MM.1S (cell line): ENCODE data around the gene CTTN.

Experiments
- DNase-seq: peaks from one replicate; pipeline ENCODE4 v3.0.0-alpha.2; 2015
- H2AFZ ChIP-seq: fragments of 300-600 bp; sonication (generic); 2 replicates; pipeline ENCODE4 v1.6.0; 2016; ENCODE audit warnings: antibody characterized with exemption, low read length
- H3F3A ChIP-seq: fragments of 300-600 bp; sonication (generic); 2 replicates; pipeline ENCODE4 v1.6.1; 2016; ENCODE audit warnings: mild to moderate bottlenecking, antibody characterized with exemption, low read length, moderate library complexity, mixed read lengths; ENCODE audit not compliant: insufficient read depth
- H3K27ac ChIP-seq: fragments of 300-600 bp; sonication (generic); 2 replicates; pipeline ENCODE4 v1.5.1; 2016; ENCODE audit warnings: mild to moderate bottlenecking, low read length
- H3K27me3 ChIP-seq: fragments of 300-600 bp; sonication (generic); replicated peaks from 2 replicates; pipeline ENCODE4 v1.6.0; 2016; ENCODE audit warnings: low read length; ENCODE audit not compliant: insufficient read depth
- H3K36me3 ChIP-seq: fragments of 300-600 bp; sonication (generic); replicated peaks from 2 replicates; pipeline ENCODE4 v1.6.1; 2016; ENCODE audit warnings: mild to moderate bottlenecking, low read length, mixed read lengths; ENCODE audit not compliant: insufficient read depth
- H3K4me1 ChIP-seq: fragments of 300-600 bp; sonication (generic); 2 replicates; pipeline ENCODE4 v1.6.1; 2016; ENCODE audit warnings: low read length, mixed read lengths
- H3K4me2 ChIP-seq: fragments of 300-600 bp; sonication (generic); 2 replicates; pipeline ENCODE4 v1.6.0; 2016; ENCODE audit warnings: low read depth, low read length
- H3K4me3 ChIP-seq: fragments of 300-600 bp; sonication (generic); 2 replicates; pipeline ENCODE4 v1.5.1; 2016; ENCODE audit warnings: low read length, mixed read lengths
- H3K79me2 ChIP-seq: fragments of 300-600 bp; sonication (generic); 2 replicates; pipeline ENCODE4 v1.6.1; 2016; ENCODE audit warnings: mixed run types, low read length, mixed read lengths
- H3K9ac ChIP-seq: fragments of 300-600 bp; sonication (generic); 2 replicates; pipeline ENCODE4 v1.6.1; 2016; ENCODE audit warnings: low read length, mixed read lengths
- H3K9me2 ChIP-seq: fragments of 300-600 bp; sonication (generic); replicated peaks from 2 replicates; pipeline ENCODE4 v1.6.1; 2016; ENCODE audit warnings: mild to moderate bottlenecking, low read length, mixed read lengths; ENCODE audit not compliant: insufficient read depth
- H3K9me3 ChIP-seq: fragments of 300-600 bp; sonication (generic); replicated peaks from 2 replicates; pipeline ENCODE4 v1.6.1; 2016; ENCODE audit warnings: mild to moderate bottlenecking, low read length, mixed read lengths; ENCODE audit not compliant: insufficient read depth
- H4K20me1 ChIP-seq: fragments of 300-600 bp; sonication (generic); 2 replicates; pipeline ENCODE4 v1.6.1; 2016; ENCODE audit warnings: mild to moderate bottlenecking, low read length, moderate library complexity, mixed read lengths; ENCODE audit not compliant: insufficient read depth
- CTCF ChIP-seq: fragments of 300-600 bp; sonication (generic); IDR thresholded peaks from 2 replicates; pipeline ENCODE4 v1.5.1; 2016; ENCODE audit warnings: antibody characterized with exemption, low read length, mixed read lengths
- EZH2 ChIP-seq: fragments of 300-600 bp; sonication (generic); optimal IDR thresholded peaks from 2 replicates; pipeline ENCODE3; 2017; ENCODE audit warnings: low read depth, mild to moderate bottlenecking, antibody characterized with exemption, low read length, mixed read lengths
- EZH2phosphoT487 ChIP-seq: fragments of 300-600 bp; sonication (generic); IDR thresholded peaks from 2 replicates; pipeline ENCODE4 v1.6.1; 2018; ENCODE audit warnings: antibody characterized with exemption, low read length

CTTN gene

GRCh38 chr11:70483917-70484316, 85.6 kb downstream of the CTTN start:
- Histone ChIP-seq H3K27ac (no peak overlapping the region), H3K9me2 (no peaks in the 10 kb centered on the region)
- DNase-seq, result no peak

DNA sequence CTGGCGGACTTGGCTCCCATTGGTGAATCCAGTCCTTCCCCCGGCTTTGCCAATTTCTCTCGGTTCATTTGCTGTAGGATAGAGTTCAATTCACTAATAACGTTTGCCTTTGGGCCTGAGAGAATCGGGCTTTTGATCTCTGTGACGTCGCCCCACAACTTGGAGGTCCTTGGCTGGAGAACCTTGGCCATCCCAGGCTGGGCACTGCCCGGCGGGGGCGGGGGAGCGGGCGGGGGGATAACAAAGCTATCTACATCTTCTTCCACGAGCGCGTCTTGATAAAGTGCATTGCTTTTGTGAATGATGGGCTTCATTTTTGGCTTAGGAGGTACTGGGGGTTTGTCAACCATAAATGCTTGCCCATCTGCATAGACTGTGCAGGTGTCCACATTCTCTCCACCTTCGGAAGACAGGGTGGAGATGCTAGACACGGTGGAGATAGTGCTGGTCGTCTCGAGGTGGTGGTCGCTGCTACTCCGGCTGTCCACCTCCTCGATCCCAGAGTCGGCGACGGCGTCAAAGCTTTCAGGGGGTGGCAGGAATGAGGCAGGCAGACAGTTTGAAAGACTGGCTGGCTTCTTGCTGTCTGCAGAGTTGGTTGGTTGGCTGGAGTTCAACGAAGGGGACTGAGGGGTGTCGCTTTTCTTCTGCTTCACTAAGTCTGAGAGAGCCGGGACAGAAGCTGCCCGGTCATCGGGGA, 87.1 kb downstream of the CTTN start:
- H3K9me3 ChIP-seq, result no peaks in the 10 kb centered on the region
- H3K9me2 ChIP-seq, result no peaks in the 10 kb centered on the region
- H3K27ac ChIP-seq, result no peak overlapping the region
- DNase-seq, result no peak
- H3K27me3 ChIP-seq, result peaks cover 97% of the 10 kb centered on the region
- H3K4me1 ChIP-seq, result no peaks in the 10 kb centered on the region
- H3K4me2 ChIP-seq, result no peak overlapping the region
- no peak overlapping the region for H3K4me3 ChIP-seq
- no peaks in the 10 kb centered on the region for H4K20me1 ChIP-seq
- H3F3A ChIP-seq, result no peaks in the 10 kb centered on the region
- no peak overlapping the region for H2AFZ ChIP-seq
- no peak overlapping the region for H3K9ac ChIP-seq
- no peaks in the 10 kb centered on the region for H3K79me2 ChIP-seq
- H3K36me3 ChIP-seq, result no peaks in the 10 kb centered on the region
- no peak for TF ChIP-seq CTCF
- no peak for TF ChIP-seq EZH2
- TF ChIP-seq EZH2phosphoT487, result no peak

More at GRCh38 chr11:70483917-70484316, 85.6 kb downstream of the CTTN start:
- H3K79me2 ChIP-seq, result no peaks in the 10 kb centered on the region
- H3K9ac ChIP-seq, result no peak overlapping the region
- H3K4me1 ChIP-seq, result no peaks in the 10 kb centered on the region
- H4K20me1 ChIP-seq, result no peaks in the 10 kb centered on the region
- TF ChIP-seq CTCF (no peak), EZH2phosphoT487 (no peak), EZH2 (no peak)
- H2AFZ ChIP-seq, result no peak overlapping the region
- no peaks in the 10 kb centered on the region for H3K36me3 ChIP-seq
- no peaks in the 10 kb centered on the region for H3F3A ChIP-seq
- H3K4me3 ChIP-seq, result no peak overlapping the region
- no peaks in the 10 kb centered on the region for H3K9me3 ChIP-seq
- no peak overlapping the region for H3K4me2 ChIP-seq
- H3K27me3 ChIP-seq, result peaks cover 100% of the 10 kb centered on the region

GRCh38 chr11:70486026-70486415, 87.7 kb downstream of the CTTN start:
- Histone ChIP-seq H3K27me3 (peaks cover 97% of the 10 kb centered on the region), H3F3A (no peaks in the 10 kb centered on the region), H4K20me1 (no peaks in the 10 kb centered on the region), H3K4me2 (no peak overlapping the region), H3K4me3 (no peak overlapping the region), H3K9me2 (no peaks in the 10 kb centered on the region), H2AFZ (no peak overlapping the region), H3K27ac (no peak overlapping the region), H3K79me2 (no peaks in the 10 kb centered on the region), H3K36me3 (no peaks in the 10 kb centered on the region), H3K4me1 (no peaks in the 10 kb centered on the region), H3K9ac (no peak overlapping the region), H3K9me3 (no peaks in the 10 kb centered on the region)
- DNase-seq, result no peak
- no peak for TF ChIP-seq EZH2phosphoT487
- TF ChIP-seq CTCF, result no peak
- TF ChIP-seq EZH2, result no peak
